ENCODE results near the gene SF3A2. TPM values are rescaled to one million over a fixed set of nuclear protein-coding genes. Genes with fewer than 3 reads are reported as not detected.
A peak's percentile ranks its signal among the peaks of the same experiment; 100 is the strongest.

SF3A2 gene
- total and polyA plus RNA-seq, 4 donors: 37.2 to 113 (median 63.0) TPM

GRCh38 chr19:2237051-2237868, 636 bp downstream of the SF3A2 start:
- DNase-seq (no peak), ATAC-seq (ENCODE audit: insufficient read depth, low FRiP score) (no peak)
- peak overlapping the region; percentile 96 to 99 for H3K27ac ChIP-seq (ENCODE audit: low read depth in 1 of 2, low read length in 1 of 2)
- no peaks in the 10 kb centered on the region for H3K27me3 ChIP-seq (ENCODE audit: control insufficient read depth in 3 of 3, insufficient read depth in 3 of 3, low read length in 2 of 3)
- H3K4me3 ChIP-seq: peak overlapping the region; percentile 67
- H3K4me1 ChIP-seq (ENCODE audit: control insufficient read depth in 5 of 5, insufficient read depth in 5 of 5, low read length in 5 of 5): peaks cover 19 to 49% (median 27%) of the 10 kb centered on the region in 5 donors
- H3K9ac ChIP-seq (ENCODE audit: insufficient read depth in 1 of 2, low read length in 2 of 2): peak overlapping the region; percentile 44 to 89
- TF ChIP-seq CTCF (IDR thresholded peaks at IDR 0.05; ENCODE audit: control extremely low read depth, extremely low read depth): no peak
- H3K9me3 ChIP-seq (ENCODE audit: control insufficient read depth in 4 of 4, insufficient read depth in 3 of 4, low read length in 3 of 4): no peaks in the 10 kb centered on the region
- 38 to 46% methylated on average over 38 to 43 of the region's 43 CpGs for WGBS, 2 donors
- H3K36me3 ChIP-seq (ENCODE audit: control insufficient read depth in 4 of 4, insufficient read depth in 4 of 4, low read length in 4 of 4): peaks cover 0 to 19% (median 2%) of the 10 kb centered on the region in 4 donors

DNA sequence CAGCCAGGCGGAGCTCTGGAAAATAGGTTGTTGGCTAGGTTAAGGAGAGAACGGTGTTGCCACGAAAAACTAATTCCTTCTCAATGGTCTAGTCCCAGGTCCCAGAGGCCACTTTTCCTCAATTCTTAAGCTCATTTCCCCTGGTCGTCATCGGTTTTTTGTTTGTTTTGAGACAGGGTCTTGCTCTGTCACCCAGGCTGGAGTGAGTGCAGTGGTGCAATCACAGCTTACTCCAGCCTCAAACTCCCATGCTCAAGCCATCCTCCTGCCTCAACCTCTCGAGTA, 1.2 kb downstream of the SF3A2 start:
- ATAC-seq (ENCODE audit: insufficient read depth, low FRiP score) (no peak), DNase-seq (no peak)
- Histone ChIP-seq H3K36me3 (ENCODE audit: control insufficient read depth in 4 of 4, insufficient read depth in 4 of 4, low read length in 4 of 4) (peaks cover 0 to 17% (median 4%) of the 10 kb centered on the region in 4 donors), H3K27ac (ENCODE audit: low read depth in 1 of 2, low read length in 1 of 2) (peak overlapping the region in 1 of 2 donors; percentile 99), H3K27me3 (ENCODE audit: control insufficient read depth in 3 of 3, insufficient read depth in 3 of 3, low read length in 2 of 3) (no peaks in the 10 kb centered on the region), H3K9ac (ENCODE audit: insufficient read depth in 1 of 2, low read length in 2 of 2) (no peak overlapping the region), H3K9me3 (ENCODE audit: control insufficient read depth in 4 of 4, insufficient read depth in 3 of 4, low read length in 3 of 4) (no peaks in the 10 kb centered on the region), H3K4me3 (peak overlapping the region; percentile 67), H3K4me1 (ENCODE audit: control insufficient read depth in 5 of 5, insufficient read depth in 5 of 5, low read length in 5 of 5) (peaks cover 19 to 49% (median 31%) of the 10 kb centered on the region in 5 donors)
- WGBS, 2 donors: 63 to 71% methylated on average over 6 of the region's 6 CpGs
- no peak for TF ChIP-seq CTCF (IDR thresholded peaks at IDR 0.05; ENCODE audit: control extremely low read depth, extremely low read depth)

- WGBS, 2 donors: 41 to 57% methylated on average over 10 of the region's 10 CpGs
- Histone ChIP-seq H3K4me1 (ENCODE audit: control insufficient read depth in 5 of 5, insufficient read depth in 5 of 5, low read length in 5 of 5) (peaks cover 18 to 49% (median 28%) of the 10 kb centered on the region in 5 donors), H3K4me3 (no peak overlapping the region), H3K9ac (ENCODE audit: insufficient read depth in 1 of 2, low read length in 2 of 2) (peak overlapping the region in 1 of 2 donors; percentile 55), H3K36me3 (ENCODE audit: control insufficient read depth in 4 of 4, insufficient read depth in 4 of 4, low read length in 4 of 4) (peaks cover 5 to 13% (median 10%) of the 10 kb centered on the region in 4 donors), H3K27ac (ENCODE audit: low read depth in 1 of 2, low read length in 1 of 2) (no peak overlapping the region), H3K9me3 (ENCODE audit: control insufficient read depth in 4 of 4, insufficient read depth in 3 of 4, low read length in 3 of 4) (no peaks in the 10 kb centered on the region), H3K27me3 (ENCODE audit: control insufficient read depth in 3 of 3, insufficient read depth in 3 of 3, low read length in 2 of 3) (no peaks in the 10 kb centered on the region)
- no peak for TF ChIP-seq CTCF (IDR thresholded peaks at IDR 0.05; ENCODE audit: control extremely low read depth, extremely low read depth)
- ATAC-seq (ENCODE audit: insufficient read depth, low FRiP score): no peak
- no peak for DNase-seq
These were observed 2.5 kb downstream of the SF3A2 start for GRCh38 chr19:2239173-2239572.

Measured in lung (tissue), 12 donors.